GM18858 (cell line): ENCODE data around the gene DKK2.

Source experiments
- ATAC-seq: cut with Tn5 transposase; IDR thresholded peaks from one replicate; pipeline ENCODE4 v1.9.1; 2021; ENCODE audit not compliant: unreplicated experiment

The DKK2 gene

GRCh38 chr4:107035819-107036583 is at the start of gene DKK2:
TSS of gene DKK2 (minus strand) at chr4:107036313. CDS start at chr4:107035591, 722 bp downstream.
- no peak for ATAC-seq

DNA sequence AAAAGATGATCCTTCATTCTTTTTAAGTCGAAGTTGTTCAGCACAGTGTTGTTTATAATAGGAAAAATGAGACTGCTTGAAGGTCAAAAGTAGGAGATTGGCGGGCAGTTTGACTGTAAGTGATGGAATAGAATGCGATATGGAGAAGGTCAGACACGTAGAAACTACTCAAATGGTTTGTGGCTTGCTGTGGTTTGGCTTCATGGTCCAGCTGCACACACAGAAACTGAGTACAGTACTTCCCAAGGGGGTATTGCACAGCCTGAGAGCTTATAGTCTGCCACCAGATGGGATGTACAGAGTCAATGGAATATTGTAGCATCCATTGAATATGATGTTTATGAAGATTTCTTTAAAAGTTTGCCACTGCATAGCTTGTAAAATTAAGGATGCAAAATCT is 41.1 kb upstream of the DKK2 start:
- no peak for ATAC-seq

DNA sequence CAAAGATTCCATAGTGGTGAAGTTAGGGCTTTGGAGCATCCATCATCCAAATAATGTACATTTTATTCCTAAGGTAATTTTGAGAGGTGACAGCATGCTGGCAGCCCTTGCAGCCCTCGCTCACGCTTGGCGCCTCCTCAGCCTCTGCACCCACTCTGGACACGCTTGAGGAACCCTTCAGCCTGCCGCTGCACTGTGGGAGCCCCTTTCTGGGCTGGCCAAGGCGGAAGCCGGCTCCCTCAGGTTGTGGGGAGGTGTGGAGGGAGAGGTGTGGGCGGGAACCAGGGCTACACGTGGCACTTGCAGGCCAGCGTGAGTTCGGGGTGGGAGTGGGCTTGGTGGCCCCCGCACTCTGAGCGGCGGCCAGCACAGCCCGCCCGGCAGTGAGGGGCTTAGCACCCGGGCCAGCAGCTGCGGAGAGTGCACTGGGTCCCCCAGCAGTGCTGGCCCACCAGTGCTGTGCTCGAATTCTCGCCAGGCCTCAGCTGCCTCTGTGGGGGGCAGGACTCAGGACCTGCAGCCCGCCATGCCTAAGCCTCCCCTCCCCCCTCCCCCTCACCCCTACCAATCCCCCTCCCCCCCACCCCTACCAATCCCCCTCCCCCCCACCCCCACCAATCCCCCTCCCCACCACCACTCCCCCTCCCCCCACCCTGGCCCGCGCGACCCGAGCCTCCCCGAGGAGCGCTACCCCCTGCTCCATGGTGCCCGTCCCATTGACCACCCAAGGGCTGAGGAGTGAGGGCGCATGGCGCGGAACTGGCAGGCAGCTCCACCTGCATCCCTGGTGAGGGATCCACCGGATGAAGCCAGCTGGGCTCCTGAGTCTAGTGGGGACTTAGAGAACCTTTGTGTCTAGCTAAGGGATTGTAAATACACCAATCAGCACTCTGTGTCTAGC is 37.0 kb upstream of the DKK2 start:
- ATAC-seq = no peak

DNA sequence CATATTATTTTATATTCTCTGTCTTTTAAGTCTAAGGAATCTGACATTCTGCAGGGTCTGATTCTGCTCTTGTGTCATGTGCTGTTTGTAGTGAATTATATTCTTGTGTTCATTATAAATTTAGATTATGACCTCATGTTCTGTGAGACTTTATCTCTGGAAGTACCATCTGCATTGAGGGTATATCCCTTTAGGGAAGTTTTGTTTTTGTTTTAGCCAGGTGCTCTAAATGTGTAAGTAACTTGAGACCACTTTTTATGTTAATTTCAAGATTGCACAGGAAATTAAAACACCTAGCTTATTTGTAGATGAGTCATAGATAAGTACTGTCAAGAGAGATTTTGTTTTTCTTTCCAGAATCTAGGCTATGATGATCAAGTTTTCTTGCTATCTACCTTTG is 35.0 kb upstream of the DKK2 start:
- ATAC-seq = no peak

DNA sequence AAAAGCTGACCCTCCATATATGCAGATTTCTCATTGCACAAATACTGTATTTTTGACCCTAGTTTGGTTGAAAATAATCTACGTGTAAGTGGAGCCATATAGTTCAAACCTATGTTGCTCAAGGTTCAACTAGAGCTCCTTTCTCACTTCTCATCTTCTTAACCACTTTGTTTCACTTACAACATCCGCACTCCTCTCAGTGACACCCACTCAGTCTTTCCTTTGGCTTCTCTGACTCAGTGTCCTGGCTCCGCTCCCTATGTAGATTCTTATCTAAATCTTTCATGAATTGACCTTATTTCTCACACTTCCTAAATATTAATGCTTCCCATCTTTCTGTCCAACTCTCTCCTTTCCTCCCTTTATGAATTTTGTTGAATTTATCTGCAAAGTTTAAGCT is 32.9 kb upstream of the DKK2 start:
- peak; percentile 55 for ATAC-seq

DNA sequence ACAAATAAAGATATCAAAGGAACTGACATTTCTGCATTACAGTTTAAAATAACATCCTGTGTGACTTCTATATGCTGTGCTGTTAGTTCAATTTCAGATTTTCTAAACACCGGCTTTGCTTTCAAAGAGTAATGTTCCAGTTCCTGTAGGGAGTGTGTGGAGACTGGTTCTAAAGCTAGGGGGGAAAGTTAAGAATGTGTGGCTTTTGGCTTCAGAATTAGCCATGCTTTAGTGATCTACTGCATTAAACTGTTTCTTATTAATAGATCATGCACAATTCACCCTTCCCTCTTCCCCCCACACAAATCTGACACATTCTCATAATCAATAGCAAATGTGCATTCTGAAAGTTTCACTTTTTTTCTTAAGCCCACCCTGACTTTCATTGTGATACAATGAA is 32.0 kb upstream of the DKK2 start:
- no peak for ATAC-seq

DNA sequence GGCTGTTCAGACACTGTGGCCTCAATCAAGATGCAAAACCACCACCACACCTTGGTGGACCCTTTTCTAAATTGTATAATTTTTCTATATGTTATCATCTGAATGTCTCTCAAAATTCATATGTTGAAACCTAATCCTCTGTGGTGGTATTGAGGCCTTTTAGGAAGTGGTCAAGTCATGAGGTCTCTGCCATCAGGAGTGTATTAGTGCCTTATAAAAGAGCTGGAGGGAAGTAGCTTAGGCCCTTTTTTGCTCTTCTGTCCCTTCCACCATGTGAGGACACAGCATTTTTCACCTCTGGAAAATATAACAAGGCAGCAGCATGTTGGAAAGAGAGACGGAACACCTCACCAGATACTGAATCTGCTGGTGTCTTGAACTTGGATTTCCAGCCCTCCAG is 30.5 kb upstream of the DKK2 start:
- ATAC-seq = no peak

- ATAC-seq = no peak
Measured at GRCh38 chr4:107065201-107065600, 29.1 kb upstream of the DKK2 start.

DNA sequence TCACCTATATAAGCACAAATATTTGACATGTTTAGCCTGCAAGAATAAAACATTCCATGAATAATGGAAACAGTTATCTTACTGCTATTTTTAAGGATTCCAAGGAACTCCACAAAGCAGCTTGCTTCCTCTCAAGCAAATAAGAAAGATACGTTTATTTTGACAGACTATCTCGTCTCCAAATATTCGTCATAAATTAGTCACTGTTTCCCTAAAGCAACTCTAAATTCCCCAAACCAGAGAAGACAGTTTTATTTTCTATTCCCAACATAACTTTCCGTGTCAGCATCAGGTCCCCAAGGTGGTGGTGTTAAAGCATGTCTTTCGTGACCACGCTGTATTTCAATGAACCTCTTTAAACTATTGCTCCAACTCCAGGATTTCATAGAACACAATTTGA is 24.3 kb upstream of the DKK2 start:
- no peak for ATAC-seq

DNA sequence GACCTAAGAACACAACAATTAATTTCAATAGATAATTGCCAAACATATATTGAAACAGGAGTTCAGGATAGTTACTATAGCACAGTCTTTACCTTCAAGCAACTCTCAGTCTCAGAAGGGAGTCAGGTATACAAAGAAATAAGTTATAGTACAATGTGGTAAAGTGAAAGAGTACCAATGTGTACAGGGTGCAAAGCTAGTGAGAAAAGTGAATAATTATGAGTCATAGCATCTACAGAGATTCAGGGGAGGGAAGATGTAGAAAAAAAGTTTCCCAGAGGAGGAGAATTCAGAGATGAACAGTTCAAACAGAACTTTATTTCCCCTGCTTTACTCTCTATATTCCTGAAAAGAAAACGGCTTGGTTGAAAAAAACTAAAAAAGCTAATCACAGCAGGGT is 22.7 kb upstream of the DKK2 start:
- no peak for ATAC-seq

DNA sequence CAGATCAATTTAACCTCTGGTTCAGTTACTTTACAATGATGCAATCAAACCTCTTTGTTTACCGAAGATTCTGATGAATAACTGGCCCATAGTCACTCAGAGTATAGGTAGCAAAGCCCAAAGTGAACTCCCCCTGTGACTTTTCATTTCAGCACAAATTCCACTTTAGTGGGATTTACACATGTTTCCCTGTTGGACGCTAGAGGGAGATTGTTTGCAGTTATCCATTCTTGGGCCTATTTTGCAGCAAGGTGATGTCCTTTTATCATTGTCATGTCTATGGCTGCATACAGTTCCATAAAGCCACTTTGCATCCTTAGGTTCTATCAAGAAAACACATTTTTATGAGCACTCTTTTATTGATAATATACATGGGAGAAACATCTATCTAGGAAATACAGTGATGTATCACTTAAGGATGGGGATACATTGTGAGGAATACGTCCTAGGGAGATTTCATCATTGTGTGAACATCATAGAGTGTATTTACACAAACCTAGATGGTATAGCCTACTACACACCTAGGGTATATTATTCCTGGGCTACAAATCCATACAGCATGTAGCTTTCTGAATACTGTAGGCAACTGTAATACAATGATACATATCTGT is 14.5 kb upstream of the DKK2 start:
- ATAC-seq = no peak

GRCh38 chr4:107046261-107046660 is 10.1 kb upstream of the DKK2 start:
- no peak for ATAC-seq

GRCh38 chr4:107044170-107044569 is 8.1 kb upstream of the DKK2 start:
- no peak for ATAC-seq

DNA sequence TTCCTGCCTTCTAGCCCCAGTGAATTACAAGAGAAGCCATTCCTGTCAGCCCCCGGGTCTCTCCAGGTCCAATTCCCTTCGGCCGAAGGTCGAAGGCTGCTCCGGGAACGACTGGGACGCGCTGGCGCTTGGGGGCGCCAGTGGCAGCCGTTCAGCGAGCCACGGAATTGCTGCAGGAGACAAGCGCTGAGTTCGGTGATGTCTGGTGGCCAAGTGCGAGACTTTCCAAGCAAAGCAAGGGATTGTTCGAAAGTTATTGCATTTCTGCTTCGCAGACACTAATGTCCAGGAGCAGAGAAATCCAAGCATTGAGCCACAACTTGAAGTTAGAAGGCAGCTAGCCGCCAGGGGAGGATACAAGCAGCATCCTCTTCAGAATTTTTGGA is 1.1 kb upstream of the DKK2 start:
- no peak for ATAC-seq

GRCh38 chr4:107036584-107037198 is 578 bp upstream of the DKK2 start:
- no peak for ATAC-seq

DNA sequence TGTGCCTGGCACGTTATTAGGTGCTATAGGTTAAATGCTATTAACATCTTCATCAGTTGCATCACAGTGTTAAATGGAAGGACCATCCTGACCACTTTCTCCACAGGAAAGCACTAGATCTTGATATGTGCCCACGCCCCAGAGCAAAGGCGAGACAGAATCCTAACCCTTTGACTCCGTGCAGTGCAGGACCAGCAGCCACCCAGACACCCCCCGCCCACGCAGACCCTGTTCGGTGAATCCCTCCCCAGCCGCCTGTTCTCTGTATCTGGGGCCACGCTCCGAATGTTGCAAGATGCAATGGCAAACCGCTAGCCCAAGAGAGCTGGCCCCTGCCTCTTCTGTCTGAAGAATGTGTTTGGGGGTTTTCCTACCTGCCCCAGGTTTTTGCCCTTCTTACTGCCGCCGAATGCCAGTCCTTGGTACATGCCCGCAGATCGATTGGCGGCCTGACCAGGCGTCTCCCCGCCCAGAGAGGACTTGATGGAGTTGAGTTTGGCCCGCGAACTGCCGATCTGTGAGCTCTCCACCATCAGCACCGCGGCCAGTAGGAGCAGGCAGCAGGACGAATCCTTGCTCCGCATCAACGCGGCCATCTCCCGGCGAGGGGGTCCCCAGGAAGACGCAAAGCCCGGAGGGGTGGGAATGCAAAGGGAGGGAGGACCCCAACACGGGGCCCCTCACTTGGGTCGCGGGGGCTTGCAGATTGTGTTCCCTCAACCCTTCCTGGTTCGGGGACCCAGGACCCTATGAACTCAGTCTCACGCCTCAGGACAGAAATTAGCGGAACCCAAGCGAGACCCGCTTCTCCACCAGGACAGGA is 906 bp downstream of the DKK2 start:
- no peak for ATAC-seq

GRCh38 chr4:107034091-107034995 is 1.8 kb downstream of the DKK2 start:
- peak; percentile 34 for ATAC-seq

DNA sequence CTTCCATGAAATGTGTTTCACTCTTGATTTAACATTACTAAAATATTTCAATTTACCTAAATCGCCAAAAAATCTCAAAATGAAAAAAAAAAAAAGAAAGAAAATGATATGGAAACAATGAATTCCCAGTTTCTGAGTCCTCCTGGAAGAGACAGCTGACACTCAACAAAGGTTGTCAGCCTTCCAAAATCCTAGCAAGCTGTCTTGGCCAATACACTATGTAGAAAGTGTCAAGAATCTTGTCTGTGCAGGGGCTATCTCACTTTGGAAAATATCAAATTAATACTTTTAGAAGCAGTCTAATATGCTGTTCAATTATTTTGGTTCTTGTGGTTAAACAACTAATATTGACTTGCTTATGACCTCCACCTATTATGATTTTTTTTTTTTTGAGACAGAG is 8.7 kb downstream of the DKK2 start:
- ATAC-seq = no peak

DNA sequence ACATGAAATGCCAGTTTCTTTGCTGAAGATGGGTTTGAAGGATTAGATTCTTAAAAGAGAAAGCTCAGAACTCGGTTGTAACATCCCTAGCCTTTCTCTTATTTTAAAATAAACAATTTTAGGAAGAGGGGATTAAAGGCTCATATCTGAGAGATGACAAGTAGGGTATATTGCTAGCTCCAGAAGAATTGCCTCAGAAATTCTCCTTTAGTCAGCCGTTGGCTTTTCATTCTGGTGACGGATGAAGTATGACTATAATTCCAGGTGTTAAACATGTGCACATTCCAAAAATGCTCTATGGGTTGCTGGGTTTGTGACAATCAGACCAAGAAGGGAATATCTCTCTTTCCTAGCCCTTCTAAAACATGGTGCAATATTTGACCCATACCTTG is 17.8 kb downstream of the DKK2 start:
- no peak for ATAC-seq
